NCI-H510A treated with DMSO at 0.1 percent for 48 hours (cell line): ENCODE results near the gene EVI2B.
"Not testable (repeated sequence)": the region's sequence is repeated elsewhere in the genome, so short reads cannot be mapped to it uniquely, and the experiment has no call there.

ENCODE experiments used
- DNase-seq: peaks from one replicate; lab custom pipeline; 2025; lab: John Stamatoyannopoulos, UW

EVI2B gene

DNA sequence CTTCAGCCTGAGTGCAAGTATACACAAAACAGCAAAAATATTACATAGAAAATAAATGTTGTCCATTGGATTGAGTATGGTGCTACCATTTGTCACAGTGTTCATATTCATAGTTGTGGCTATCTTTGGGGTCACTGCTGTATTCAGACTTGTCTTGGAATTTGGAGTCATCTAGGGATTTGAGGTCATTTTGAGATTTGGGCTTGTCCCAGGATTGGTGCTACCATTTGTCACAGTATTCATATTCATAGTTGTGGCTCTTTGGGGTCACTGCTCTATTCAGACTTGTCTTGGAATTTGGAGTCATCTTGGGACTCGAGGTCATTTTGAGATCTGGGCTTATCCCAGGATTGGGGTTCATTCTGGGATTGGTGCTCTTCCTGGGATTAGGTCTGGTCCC is 41.6 kb downstream of the EVI2B start:
- no peak for DNase-seq

DNA sequence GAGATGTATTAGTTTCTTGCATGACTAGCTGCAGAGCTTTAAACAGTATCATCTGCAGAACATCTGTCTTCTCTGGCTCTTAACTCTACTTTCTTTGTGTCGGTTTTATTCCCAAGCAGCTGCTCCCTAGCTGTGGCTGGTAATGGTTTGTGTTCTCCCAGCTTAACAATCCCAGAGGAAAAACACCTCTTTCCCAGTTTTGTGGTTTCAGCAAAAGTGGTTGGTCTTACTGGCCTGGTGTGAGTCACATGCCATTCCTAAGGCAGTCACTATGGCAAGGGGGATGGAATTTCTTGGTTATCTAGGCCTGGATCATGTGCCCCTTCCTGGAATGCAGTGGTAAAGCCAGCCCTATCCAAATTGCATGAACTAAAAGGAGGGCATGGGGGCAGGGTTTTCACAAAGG is 44.3 kb downstream of the EVI2B start:
- no peak for DNase-seq

DNA sequence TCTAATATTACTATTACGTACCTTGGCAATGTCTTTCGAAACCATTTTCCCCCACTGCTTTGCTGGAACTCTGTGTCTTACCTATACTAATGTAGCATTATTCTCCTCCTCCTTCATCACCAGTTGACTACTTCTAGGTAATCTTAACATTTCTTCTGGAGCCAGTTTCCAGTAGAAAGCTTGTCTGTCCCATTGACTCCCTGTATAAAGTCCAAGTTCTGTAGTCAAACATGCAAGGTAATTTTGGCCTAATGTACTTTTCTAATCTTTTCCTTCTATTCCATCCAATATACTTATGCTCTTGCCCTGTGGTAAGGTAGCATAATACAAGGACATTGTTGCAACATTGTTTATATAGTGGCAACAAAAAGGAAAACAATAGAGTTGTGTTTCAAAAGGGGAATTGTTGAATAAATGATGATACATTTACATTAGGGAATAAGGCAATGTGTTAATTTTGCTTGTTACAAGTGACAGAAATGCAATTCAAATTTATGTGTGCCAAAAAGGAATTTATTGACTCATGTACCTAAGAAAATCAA is 44.7 kb downstream of the EVI2B start:
- DNase-seq = no peak

- DNase-seq = no peak
Measured at GRCh38 chr17:31266042-31266441, 47.8 kb downstream of the EVI2B start.

DNA sequence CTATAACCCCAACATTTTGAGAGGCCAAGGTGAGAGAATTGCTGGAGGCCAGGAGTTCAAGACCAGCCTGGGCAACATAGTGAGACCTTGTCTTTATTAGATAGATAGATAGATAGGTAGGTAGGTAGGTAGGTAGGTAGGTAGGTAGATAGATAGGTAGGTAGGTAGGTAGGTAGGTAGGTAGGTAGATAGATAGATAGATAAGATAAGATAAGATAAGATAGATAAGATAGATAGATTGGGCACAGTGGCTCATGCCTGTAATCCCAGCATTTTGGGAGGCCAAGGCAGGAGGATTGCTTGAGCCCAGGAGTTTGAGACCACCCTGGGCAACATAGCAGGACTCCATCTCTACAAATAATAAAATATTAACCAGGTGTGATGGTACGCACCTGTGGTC is 50.9 kb downstream of the EVI2B start:
- DNase-seq = not testable (repeated sequence)

DNA sequence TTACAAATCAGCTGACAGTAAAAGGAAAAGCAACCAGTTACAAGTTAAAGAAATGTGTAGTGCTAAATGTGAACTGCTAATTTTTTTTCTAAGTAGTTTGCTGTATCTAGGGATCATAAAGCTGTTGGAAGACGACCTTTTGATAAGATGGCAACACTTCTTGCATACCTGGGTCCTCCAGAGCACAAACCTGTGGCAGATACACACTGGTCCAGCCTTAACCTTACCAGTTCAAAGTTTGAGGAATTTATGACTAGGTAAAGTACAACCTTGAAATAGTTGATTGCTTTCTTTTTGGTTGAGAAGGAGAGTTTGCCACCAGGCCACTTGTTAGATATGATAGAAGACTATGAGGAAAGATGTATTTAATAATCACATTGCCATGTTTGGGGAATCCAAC is 52.3 kb downstream of the EVI2B start:
- DNase-seq = no peak

GRCh38 chr17:31260151-31260550 is 53.7 kb downstream of the EVI2B start:
- DNase-seq = no peak

DNA sequence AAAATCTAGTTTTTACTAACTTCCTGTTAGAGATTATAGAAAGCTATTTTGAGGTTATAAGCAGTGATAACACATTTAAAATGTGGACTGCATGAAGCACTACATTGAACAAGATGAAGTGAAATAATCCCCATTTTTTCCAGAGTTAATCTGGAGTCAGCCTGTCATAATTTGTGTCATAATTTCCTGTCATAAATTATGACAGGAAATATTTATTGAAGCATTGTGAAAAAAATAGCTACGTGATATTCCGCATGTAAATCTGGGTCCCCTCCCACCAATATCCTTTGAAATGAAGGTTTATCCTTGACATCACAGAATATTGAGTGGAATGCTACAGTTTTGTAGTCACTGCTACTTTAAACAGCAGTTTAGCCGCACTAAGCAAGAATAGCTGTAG is 56.9 kb downstream of the EVI2B start:
- no peak for DNase-seq

GRCh38 chr17:31254654-31255053 is 59.2 kb downstream of the EVI2B start:
- DNase-seq = no peak
